Spleen (tissue), 11 donors: ENCODE data around the gene C12orf42. TPM values are rescaled to one million over a fixed set of nuclear protein-coding genes. Genes with fewer than 3 reads are reported as not detected.

Source experiments
- DNase-seq: peaks from one replicate; pipeline ENCODE4 v3.0.0-alpha.2; 2020
- H3K27ac ChIP-seq, 8 donors: fragments of 200-600 bp; sonication (generic) in 7 of 8; 1 replicate in 4 of 8; 2 replicates in 4 of 8; pipeline versions ENCODE4 v1.5.0 to v1.8.0; 2016 to 2021; ENCODE audit warnings: inconsistent platforms in 4 of 8, mild to moderate bottlenecking in 4 of 8, moderate library complexity in 1 of 8
- H3K27me3 ChIP-seq, 7 donors: fragments of 200-600 bp; sonication (generic) in 6 of 7; replicated peaks in 1 of 7; 1 replicate in 4 of 7; 2 replicates in 3 of 7; pipeline versions ENCODE4 v1.5.0 to v1.8.0; 2016 to 2021; ENCODE audit warnings: inconsistent platforms in 3 of 7, mild to moderate bottlenecking in 1 of 7
- H3K36me3 ChIP-seq, 6 donors: fragments of 200-600 bp; sonication (generic) in 5 of 6; 1 replicate in 4 of 6; 2 replicates in 2 of 6; pipeline versions ENCODE4 v1.5.0 to v1.8.0; 2016 to 2021; ENCODE audit warnings: inconsistent platforms in 2 of 6
- H3K4me1 ChIP-seq, 6 donors: fragments of 200-600 bp; sonication (generic) in 5 of 6; 1 replicate in 3 of 6; 2 replicates in 3 of 6; pipeline versions ENCODE4 v1.5.0 to v1.8.0; 2016 to 2021; ENCODE audit warnings: inconsistent platforms in 3 of 6
- H3K4me3 ChIP-seq, 8 donors: fragments of 200-600 bp; sonication (generic) in 7 of 8; 1 replicate in 4 of 8; 2 replicates in 4 of 8; pipeline versions ENCODE4 v1.5.0 to v1.8.0; 2016 to 2021; ENCODE audit warnings: inconsistent platforms in 4 of 8, mild to moderate bottlenecking in 4 of 8, moderate library complexity in 2 of 8
- H3K9me3 ChIP-seq, 8 donors: fragments of 200-600 bp; sonication (generic) in 7 of 8; 1 replicate in 4 of 8; 2 replicates in 4 of 8; pipeline versions ENCODE4 v1.5.0 to v1.8.0; 2016 to 2021; ENCODE audit warnings: inconsistent platforms in 4 of 8
- POLR2A ChIP-seq, 3 donors: fragments of 450-650 bp; IDR thresholded peaks; one replicate each; pipeline ENCODE4 v1.5.1; 2017; ENCODE audit warnings: antibody characterized with exemption in 3 of 3, mild to moderate bottlenecking in 1 of 3
- POLR2AphosphoS5 ChIP-seq, 3 donors: sonication (generic); formaldehyde crosslinking; IDR thresholded peaks; one replicate each; pipeline ENCODE4 v1.5.1; 2017; ENCODE audit warnings: antibody characterized with exemption in 3 of 3
- WGBS, 5 donors: extraction: QIAGEN DNeasy Blood & Tissue Kit in 3 of 5; methylation state at CpG; one replicate each; pipeline versions ENCODE4 v1.1.5 to v1.1.7; 2013 to 2018; 5-methylcytosine and 5-hydroxymethylcytosine counted together
- intact Hi-C: fragments of 100-400 bp; cut with DNase I; formaldehyde crosslinking; loops from one replicate; pipeline ENCODE4 v1.15.0; 2023; ENCODE audit warnings: low total_unique reads
- polyA plus RNA-seq, 3 donors: library from polyadenylated mRNA; stranded (reverse); fragments of 200-250 nt; gene quantifications; one replicate each; pipeline ENCODE4 v1.2.1, GENCODE V29; 2013
- total RNA-seq, 7 donors: library from RNA; depleted of rRNA in 3 of 7; stranded (reverse); fragments of >200 nt in 3 of 7; fragmentation: NEBNext Ultra II Directional in 4 of 7; extraction: Animal tissue kit (Norgen Biotek cat#: 25700) in 4 of 7; gene quantifications; one replicate each; pipeline versions ENCODE4 v1.1.0 to v1.2.1, GENCODE V29; 2016 to 2021
- TF ChIP-seq, protein P1 (sequence below), 11 experiments: fragments of 200-600 bp in 7 of 11; fragments of 450-650 bp in 4 of 11; sonication (generic) in 4 of 11; IDR thresholded peaks in 8 of 11; conservative IDR thresholded peaks in 3 of 11; 1 replicate in 7 of 11; 2 replicates in 4 of 11; pipeline versions ENCODE4 v1.4.0 to v1.8.0; 2016 to 2021; ENCODE audit warnings: antibody characterized with exemption in 11 of 11, inconsistent platforms in 4 of 11, mild to moderate bottlenecking in 1 of 11
- donor health status: healthy with polysubstance abuse.
- donor health status: DM: no; HTN: no; CAD: no; lungs with moderate emphysema.
- donor health status: DM: no; HTN: no; CAD: no.
- donor health status: Bipolar disorder and iron deficiency.
- donor health status: healthy.
- donor health status: DM: no; HTN: no; CAD: no.
- donor health status: DM: yes; HTN: yes; CAD: no.

The C12orf42 gene
- total and polyA plus RNA-seq, 10 donors, result 3.7 to 18.1 (median 11.9) TPM

DNA sequence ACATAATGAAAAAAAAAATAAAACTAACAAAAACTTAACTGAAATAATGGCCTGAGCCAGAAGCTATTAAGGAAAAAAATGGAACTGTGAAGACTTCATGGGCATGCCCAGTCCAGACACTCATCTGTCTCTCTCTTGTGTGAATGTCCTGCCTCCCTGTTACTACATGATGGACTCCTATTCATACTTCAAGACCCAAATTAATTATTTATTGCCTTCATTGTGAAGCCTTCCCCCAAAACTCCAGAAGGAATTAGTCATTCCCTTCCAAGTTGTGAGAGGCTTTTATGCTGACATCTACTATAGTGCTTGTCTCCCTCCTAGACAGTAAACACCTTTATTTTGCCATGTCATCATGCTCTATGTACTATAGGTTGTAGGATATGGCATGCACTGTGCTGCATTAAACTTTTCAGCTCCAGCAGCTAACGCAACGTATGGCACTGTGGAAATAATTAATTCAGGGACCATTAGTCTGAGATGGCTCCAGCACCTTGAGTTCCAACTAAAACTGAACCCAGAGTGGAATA is 25.0 kb upstream of the C12orf42 start:
- DNase-seq, result no peak
- no peak for TF ChIP-seq POLR2A (IDR thresholded peaks at IDR 0.05)
- no peak for TF ChIP-seq POLR2AphosphoS5 (IDR thresholded peaks at IDR 0.05)
- TF ChIP-seq, protein P1, sequence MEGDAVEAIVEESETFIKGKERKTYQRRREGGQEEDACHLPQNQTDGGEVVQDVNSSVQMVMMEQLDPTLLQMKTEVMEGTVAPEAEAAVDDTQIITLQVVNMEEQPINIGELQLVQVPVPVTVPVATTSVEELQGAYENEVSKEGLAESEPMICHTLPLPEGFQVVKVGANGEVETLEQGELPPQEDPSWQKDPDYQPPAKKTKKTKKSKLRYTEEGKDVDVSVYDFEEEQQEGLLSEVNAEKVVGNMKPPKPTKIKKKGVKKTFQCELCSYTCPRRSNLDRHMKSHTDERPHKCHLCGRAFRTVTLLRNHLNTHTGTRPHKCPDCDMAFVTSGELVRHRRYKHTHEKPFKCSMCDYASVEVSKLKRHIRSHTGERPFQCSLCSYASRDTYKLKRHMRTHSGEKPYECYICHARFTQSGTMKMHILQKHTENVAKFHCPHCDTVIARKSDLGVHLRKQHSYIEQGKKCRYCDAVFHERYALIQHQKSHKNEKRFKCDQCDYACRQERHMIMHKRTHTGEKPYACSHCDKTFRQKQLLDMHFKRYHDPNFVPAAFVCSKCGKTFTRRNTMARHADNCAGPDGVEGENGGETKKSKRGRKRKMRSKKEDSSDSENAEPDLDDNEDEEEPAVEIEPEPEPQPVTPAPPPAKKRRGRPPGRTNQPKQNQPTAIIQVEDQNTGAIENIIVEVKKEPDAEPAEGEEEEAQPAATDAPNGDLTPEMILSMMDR (IDR thresholded peaks at IDR 0.05 in 8 of 11, conservative IDR thresholded peaks at IDR 0.05 in 3 of 11), result no peak
- Histone ChIP-seq H3K4me3 (no peak overlapping the region), H3K27me3 (no peaks in the 10 kb centered on the region), H3K36me3 (no peaks in the 10 kb centered on the region), H3K4me1 (no peaks in the 10 kb centered on the region), H3K27ac (no peak overlapping the region), H3K9me3 (no peaks in the 10 kb centered on the region)
- intact Hi-C loops, result no loop called here
- WGBS, 5 donors, result 80 to 91% (median 86%) methylated on average over 2 of the region's 2 CpGs

DNA sequence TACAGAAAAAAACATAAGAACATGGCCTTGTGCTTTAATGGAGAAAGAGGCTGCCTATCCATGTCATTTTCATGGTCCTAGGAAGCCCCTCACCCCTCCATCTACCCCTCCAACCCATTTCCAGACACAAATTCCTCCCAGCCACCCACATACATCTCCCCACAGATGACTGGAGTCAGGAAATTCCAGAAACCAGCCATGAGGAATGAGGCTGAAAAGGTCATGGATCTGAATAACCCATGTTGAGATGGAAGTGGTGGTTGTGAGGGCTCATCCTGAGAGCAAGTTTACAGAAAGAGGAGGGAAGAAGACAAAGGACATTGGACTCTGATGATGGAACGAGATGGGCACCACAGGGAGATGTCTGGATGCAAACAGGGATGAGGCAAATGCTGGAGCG is 23.9 kb upstream of the C12orf42 start:
- H3K36me3 ChIP-seq, result no peaks in the 10 kb centered on the region
- no peak for DNase-seq
- no peak overlapping the region for H3K4me3 ChIP-seq
- TF ChIP-seq POLR2AphosphoS5 (IDR thresholded peaks at IDR 0.05), result no peak
- TF ChIP-seq, protein P1 (IDR thresholded peaks at IDR 0.05 in 8 of 11, conservative IDR thresholded peaks at IDR 0.05 in 3 of 11), result no peak
- TF ChIP-seq POLR2A (IDR thresholded peaks at IDR 0.05), result no peak
- H3K9me3 ChIP-seq, result no peaks in the 10 kb centered on the region
- WGBS, 5 donors, result 67 to 77% (median 70%) methylated on average over 2 of the region's 2 CpGs
- no peaks in the 10 kb centered on the region for H3K4me1 ChIP-seq
- intact Hi-C loops, result no loop called here
- no peaks in the 10 kb centered on the region for H3K27me3 ChIP-seq
- H3K27ac ChIP-seq, result no peak overlapping the region

DNA sequence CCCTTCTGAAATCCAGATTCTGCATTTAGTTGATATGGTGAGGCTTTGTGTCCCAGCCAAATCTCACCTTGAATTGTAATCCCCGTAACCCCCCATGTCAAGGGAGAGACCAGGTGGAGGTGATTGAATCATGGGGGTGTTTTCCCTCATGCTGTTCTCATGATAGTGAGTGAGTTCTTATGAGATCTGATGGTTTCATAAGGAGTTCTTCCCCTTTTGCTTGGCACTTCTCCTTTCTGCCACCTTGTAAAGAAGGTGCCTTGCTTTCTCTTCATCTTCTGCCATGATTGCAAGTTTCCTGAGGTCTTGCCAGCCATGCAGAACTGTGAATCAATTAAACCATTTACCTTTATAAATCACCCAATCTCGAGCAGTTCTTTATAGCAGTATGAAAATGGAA is 23.1 kb upstream of the C12orf42 start:
- H3K9me3 ChIP-seq, result peaks cover 0 to 3% (median 0%) of the 10 kb centered on the region in 8 donors
- no peak overlapping the region for H3K27ac ChIP-seq
- no peak overlapping the region for H3K4me3 ChIP-seq
- intact Hi-C loops, result no loop called here
- no peaks in the 10 kb centered on the region for H3K27me3 ChIP-seq
- H3K36me3 ChIP-seq, result no peaks in the 10 kb centered on the region
- TF ChIP-seq, protein P1 (IDR thresholded peaks at IDR 0.05 in 8 of 11, conservative IDR thresholded peaks at IDR 0.05 in 3 of 11), result no peak
- no peak for TF ChIP-seq POLR2A (IDR thresholded peaks at IDR 0.05)
- TF ChIP-seq POLR2AphosphoS5 (IDR thresholded peaks at IDR 0.05), result no peak
- 59 to 74% (median 70%) methylated on average over 2 of the region's 2 CpGs for WGBS, 5 donors
- no peak for DNase-seq
- H3K4me1 ChIP-seq, result no peaks in the 10 kb centered on the region

DNA sequence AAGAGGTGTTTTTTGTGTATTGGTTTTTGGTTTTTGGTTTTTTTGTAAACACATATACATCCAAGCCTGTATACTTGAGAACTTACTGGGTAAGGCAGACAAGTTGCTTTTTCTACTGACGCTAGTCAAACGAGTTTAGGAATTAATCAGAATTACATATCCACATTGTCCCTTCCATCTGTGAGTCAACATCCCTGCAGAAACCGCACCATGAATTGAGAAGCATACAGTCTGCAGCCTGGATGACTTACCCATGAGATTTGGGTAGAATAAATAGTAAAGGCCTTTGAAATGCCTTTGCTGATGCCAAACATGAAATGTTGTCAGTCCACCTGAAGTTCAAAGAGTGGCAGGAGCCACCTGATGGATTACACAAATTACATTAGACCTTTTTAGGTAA is 21.4 kb upstream of the C12orf42 start:
- H3K27me3 ChIP-seq, result no peaks in the 10 kb centered on the region
- H3K9me3 ChIP-seq, result peaks cover 0 to 3% (median 0%) of the 10 kb centered on the region in 8 donors
- TF ChIP-seq, protein P1 (IDR thresholded peaks at IDR 0.05 in 8 of 11, conservative IDR thresholded peaks at IDR 0.05 in 3 of 11), result no peak
- TF ChIP-seq POLR2A (IDR thresholded peaks at IDR 0.05) (no peak), POLR2AphosphoS5 (IDR thresholded peaks at IDR 0.05) (no peak)
- no peaks in the 10 kb centered on the region for H3K4me1 ChIP-seq
- WGBS, 5 donors, result 80 to 91% (median 86%) methylated on average over 3 of the region's 3 CpGs
- H3K36me3 ChIP-seq, result no peaks in the 10 kb centered on the region
- no peak overlapping the region for H3K27ac ChIP-seq
- H3K4me3 ChIP-seq, result no peak overlapping the region
- no peak for DNase-seq
- intact Hi-C loops, result no loop called here
